HUES64 (cell line): ENCODE results near the gene CLDN34.

Source experiments
- H3K27ac ChIP-seq: 2 replicates; pipeline ENCODE4 v1.7.0; 2013; ENCODE audit warnings: low read depth, low read length, inconsistent platforms
- H3K27me3 ChIP-seq: 2 replicates; pipeline ENCODE4 v1.6.1; 2013; ENCODE audit warnings: mild to moderate bottlenecking, low read length; ENCODE audit not compliant: insufficient read depth
- H3K36me3 ChIP-seq: 2 replicates; pipeline ENCODE4 v1.6.1; 2013; ENCODE audit warnings: mild to moderate bottlenecking, low read length; ENCODE audit not compliant: insufficient read depth
- H3K4me1 ChIP-seq: 2 replicates; pipeline ENCODE4 v1.6.1; 2013; ENCODE audit warnings: mild to moderate bottlenecking, low read length, moderate library complexity; ENCODE audit not compliant: insufficient read depth
- H3K4me3 ChIP-seq: 2 replicates; pipeline ENCODE4 v1.5.1; 2013; ENCODE audit warnings: mild to moderate bottlenecking, low read length, moderate library complexity
- H3K9ac ChIP-seq: 2 replicates; pipeline ENCODE4 v1.6.1; 2013; ENCODE audit warnings: mild to moderate bottlenecking, low read depth, low read length
- H3K9me3 ChIP-seq: 2 replicates; pipeline ENCODE4 v1.6.1; 2013; ENCODE audit warnings: low read depth, low read length; ENCODE audit not compliant: insufficient read depth
- WGBS: fragments of 150-250, 120-280 bp; methylation state at CpG from one replicate; pipeline ENCODE4 v1.1.7; 2013; ENCODE audit warnings: missing lambda C conversion rate; 5-methylcytosine and 5-hydroxymethylcytosine counted together

The CLDN34 gene

GRCh38 chrX:9980927-9981326 lies 13.8 kb downstream of the CLDN34 start:
- Histone ChIP-seq H3K9me3 (no peaks in the 10 kb centered on the region), H3K36me3 (no peaks in the 10 kb centered on the region), H3K4me1 (no peaks in the 10 kb centered on the region; the same call in 1 of the 2 replicates), H3K4me3 (no peak overlapping the region), H3K27ac (no peak overlapping the region), H3K9ac (no peak overlapping the region), H3K27me3 (no peaks in the 10 kb centered on the region)
- 84% methylated on average over 4 of the region's 5 CpGs for WGBS

GRCh38 chrX:9983441-9983840 lies 16.3 kb downstream of the CLDN34 start:
- Histone ChIP-seq H3K27me3 (no peaks in the 10 kb centered on the region), H3K4me3 (no peak overlapping the region), H3K9ac (no peak overlapping the region), H3K4me1 (no peaks in the 10 kb centered on the region; the same call in 1 of the 2 replicates), H3K27ac (no peak overlapping the region), H3K36me3 (no peaks in the 10 kb centered on the region), H3K9me3 (no peaks in the 10 kb centered on the region)
- WGBS: 97% methylated on average over 18 of the region's 18 CpGs

- H3K9ac ChIP-seq: no peak overlapping the region
- no peaks in the 10 kb centered on the region; the same call in 1 of the 2 replicates for H3K4me1 ChIP-seq
- whole genome bisulfite sequencing: 94% methylated on average over 11 of the region's 11 CpGs
- no peak overlapping the region for H3K4me3 ChIP-seq
- no peak overlapping the region for H3K27ac ChIP-seq
- no peaks in the 10 kb centered on the region for H3K36me3 ChIP-seq
- H3K9me3 ChIP-seq: no peaks in the 10 kb centered on the region
- H3K27me3 ChIP-seq: no peaks in the 10 kb centered on the region
These were observed 16.7 kb downstream of the CLDN34 start for GRCh38 chrX:9983846-9984245.

GRCh38 chrX:9988762-9989161 lies 21.6 kb downstream of the CLDN34 start:
- Histone ChIP-seq H3K36me3 (no peaks in the 10 kb centered on the region), H3K4me3 (no peak overlapping the region), H3K9ac (no peak overlapping the region), H3K27ac (no peak overlapping the region), H3K9me3 (no peaks in the 10 kb centered on the region), H3K4me1 (no peaks in the 10 kb centered on the region), H3K27me3 (no peaks in the 10 kb centered on the region)
- WGBS: 71% methylated on average over 1 of the region's 1 CpG

- no peaks in the 10 kb centered on the region for H3K36me3 ChIP-seq
These were observed 24.9 kb downstream of the CLDN34 start for GRCh38 chrX:9992061-9992460.

GRCh38 chrX:9992724-9993123 lies 25.6 kb downstream of the CLDN34 start:
- Histone ChIP-seq H3K9ac (no peak overlapping the region), H3K4me3 (no peak overlapping the region), H3K4me1 (no peaks in the 10 kb centered on the region), H3K9me3 (no peaks in the 10 kb centered on the region), H3K36me3 (no peaks in the 10 kb centered on the region), H3K27ac (no peak overlapping the region), H3K27me3 (no peaks in the 10 kb centered on the region)
- WGBS: 95% methylated on average over 18 of the region's 18 CpGs

More at GRCh38 chrX:9992061-9992460, 24.9 kb downstream of the CLDN34 start:
- 95% methylated on average over 28 of the region's 28 CpGs for WGBS
- Histone ChIP-seq H3K4me3 (no peak overlapping the region), H3K9ac (no peak overlapping the region), H3K9me3 (no peaks in the 10 kb centered on the region), H3K27ac (no peak overlapping the region), H3K27me3 (no peaks in the 10 kb centered on the region), H3K4me1 (no peaks in the 10 kb centered on the region)

GRCh38 chrX:9995855-9996339 lies 28.7 kb downstream of the CLDN34 start:
- WGBS: 19% methylated on average over 16 of the region's 18 CpGs

GRCh38 chrX:9997041-9997440 lies 29.9 kb downstream of the CLDN34 start:
- no peaks in the 10 kb centered on the region for H3K4me1 ChIP-seq
- no peaks in the 10 kb centered on the region for H3K36me3 ChIP-seq
- WGBS: 93% methylated on average over 9 of the region's 9 CpGs
- H3K9me3 ChIP-seq: no peaks in the 10 kb centered on the region
- H3K27ac ChIP-seq: no peak overlapping the region
- H3K9ac ChIP-seq: no peak overlapping the region
- H3K27me3 ChIP-seq: no peaks in the 10 kb centered on the region
- H3K4me3 ChIP-seq: no peak overlapping the region

More at GRCh38 chrX:9995855-9996339, 28.7 kb downstream of the CLDN34 start:
- Histone ChIP-seq H3K4me1 (no peaks in the 10 kb centered on the region), H3K4me3 (no peak overlapping the region), H3K27me3 (no peaks in the 10 kb centered on the region), H3K9ac (no peak overlapping the region), H3K36me3 (no peaks in the 10 kb centered on the region), H3K27ac (no peak overlapping the region), H3K9me3 (no peaks in the 10 kb centered on the region)

- no peaks in the 10 kb centered on the region for H3K4me1 ChIP-seq
- no peaks in the 10 kb centered on the region for H3K9me3 ChIP-seq
- WGBS: 97% methylated on average over 8 of the region's 8 CpGs
- no peak overlapping the region for H3K9ac ChIP-seq
- H3K36me3 ChIP-seq: no peaks in the 10 kb centered on the region
- H3K27me3 ChIP-seq: no peaks in the 10 kb centered on the region
- H3K4me3 ChIP-seq: no peak overlapping the region
- H3K27ac ChIP-seq: no peak overlapping the region
These were observed 30.4 kb downstream of the CLDN34 start for GRCh38 chrX:9997524-9997923.

GRCh38 chrX:10001496-10001895 lies 34.3 kb downstream of the CLDN34 start:
- Histone ChIP-seq H3K4me1 (no peaks in the 10 kb centered on the region; the same call in 1 of the 2 replicates), H3K27ac (no peak overlapping the region), H3K27me3 (no peaks in the 10 kb centered on the region), H3K4me3 (no peak overlapping the region), H3K36me3 (no peaks in the 10 kb centered on the region), H3K9me3 (no peaks in the 10 kb centered on the region), H3K9ac (no peak overlapping the region)
- 100% methylated on average over 1 of the region's 3 CpGs for WGBS

GRCh38 chrX:10004832-10005475 lies 37.8 kb downstream of the CLDN34 start:
- H3K27ac ChIP-seq: no peak overlapping the region
- no peaks in the 10 kb centered on the region for H3K27me3 ChIP-seq
- H3K9me3 ChIP-seq: no peaks in the 10 kb centered on the region
- no peak overlapping the region for H3K9ac ChIP-seq
- WGBS: 87% methylated on average over 8 of the region's 8 CpGs
- H3K4me1 ChIP-seq: peaks cover 2% of the 10 kb centered on the region; the same call in 1 of the 2 replicates
- no peak overlapping the region for H3K4me3 ChIP-seq
- H3K36me3 ChIP-seq: no peaks in the 10 kb centered on the region
